ENCODE data around the gene ROPN1. TPM values are rescaled to one million over a fixed set of nuclear protein-coding genes. Genes with fewer than 3 reads are reported as not detected.

The ROPN1 gene
- polyA plus RNA-seq, 3 donors from 2014 or later, result not detected

DNA sequence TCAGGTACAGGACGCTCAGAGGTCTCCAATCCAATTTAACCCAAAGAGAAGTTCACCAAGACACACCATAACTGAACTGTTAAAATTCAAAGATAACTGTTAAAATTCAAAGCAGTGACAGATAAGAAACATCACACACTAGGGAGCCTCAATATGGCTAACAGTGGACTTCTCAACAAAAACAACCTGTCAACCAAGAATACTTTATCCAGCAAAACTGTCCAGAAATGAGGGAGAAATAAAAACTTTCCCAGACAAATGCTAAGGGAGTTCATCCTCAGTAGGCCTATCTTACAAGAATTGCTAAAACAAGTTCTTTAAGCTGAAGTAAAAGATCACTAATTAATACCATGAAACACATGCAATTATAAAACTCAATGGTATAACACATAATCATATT is 71.5 kb downstream of the ROPN1 start:
- no peak for DNase-seq
- Mint-ChIP-seq H3K4me1 (no peaks in the 10 kb centered on the region), H3K27me3 (ENCODE audit: low read depth in 3 of 3) (peaks cover 0 to 2% (median 0%) of the 10 kb centered on the region in 3 donors), H3K4me3 (no peak overlapping the region), H3K27ac (no peak overlapping the region), H3K36me3 (peaks cover 59 to 70% (median 69%) of the 10 kb centered on the region in 3 donors), H3K9me3 (peaks cover 20 to 47% (median 35%) of the 10 kb centered on the region in 6 donors)

DNA sequence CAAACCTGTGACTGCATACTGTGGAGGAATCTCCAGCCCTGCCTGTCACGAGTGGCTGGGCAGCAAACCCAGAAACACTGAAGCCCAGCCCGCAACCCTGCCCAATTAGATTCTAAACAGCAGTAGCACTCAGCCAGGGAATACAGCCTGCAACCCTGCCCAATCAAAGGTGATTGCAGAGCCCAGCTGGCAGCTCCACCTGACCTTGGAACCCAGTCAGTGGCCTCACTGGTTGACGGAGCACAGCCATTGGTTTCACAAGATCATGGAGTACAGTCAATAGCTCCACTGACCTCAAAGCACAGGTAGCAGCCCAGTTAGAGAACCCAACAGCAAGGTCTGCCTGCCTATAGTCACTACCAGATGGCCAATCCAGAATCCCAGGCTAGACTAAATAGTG is 72.6 kb downstream of the ROPN1 start:
- H3K36me3 Mint-ChIP-seq, result peaks cover 57 to 67% (median 66%) of the 10 kb centered on the region in 3 donors
- no peak for DNase-seq

More for the DNA sequence above, 72.6 kb downstream of the ROPN1 start:
- H3K4me3 Mint-ChIP-seq, result no peak overlapping the region
- no peaks in the 10 kb centered on the region for H3K4me1 Mint-ChIP-seq
- H3K27me3 Mint-ChIP-seq (ENCODE audit: low read depth in 3 of 3), result peaks cover 0 to 2% (median 0%) of the 10 kb centered on the region in 3 donors
- H3K9me3 Mint-ChIP-seq, result peaks cover 15 to 46% (median 35%) of the 10 kb centered on the region in 6 donors
- H3K27ac Mint-ChIP-seq, result no peak overlapping the region

Other genes starting within 250 kb of the ROPN1 start
- 1 to 10 TPM in 1 of 3 donors, under 1 TPM in 2; 0.36 to 3.7 (median 0.89) TPM for gene MYLK, start 107.8 kb downstream of the ROPN1 start, polyA plus RNA-seq
- 1 to 10 TPM in 2 of 3 donors, under 1 TPM in 1; 0.17 to 6.4 (median 1.1) TPM for gene CCDC14, start 30.9 kb downstream of the ROPN1 start, polyA plus RNA-seq
- gene KALRN, start 41.2 kb upstream of the ROPN1 start, polyA plus RNA-seq, result 1 to 10 TPM in 2 of 3 donors, under 1 TPM in 1; 0.34 to 2.1 (median 1.4) TPM